NB4 (cell line): ENCODE data around the gene OR10G3.

Experiments used
- CTCF ChIP-seq: IDR thresholded peaks from one replicate; pipeline ENCODE4 v1.5.1; 2012; ENCODE audit warnings: low read depth, low read length
- MAX ChIP-seq: IDR thresholded peaks from 2 replicates; pipeline ENCODE4 v1.6.1; 2011; ENCODE audit warnings: low read depth, low read length

GRCh38 chr14:21558703-21559170 is 21.1 kb downstream of the OR10G3 start:
- TF ChIP-seq CTCF (no peak), MAX (no peak)
